GM19193 (cell line): ENCODE measurements around the gene COX10.

Experiments used
- POLR2A ChIP-seq: IDR thresholded peaks from 4 replicates; pipeline ENCODE4 v1.6.1; 2011; ENCODE audit not compliant: insufficient read depth, insufficient read length; ENCODE audit errors: extremely low read depth

Gene COX10

DNA sequence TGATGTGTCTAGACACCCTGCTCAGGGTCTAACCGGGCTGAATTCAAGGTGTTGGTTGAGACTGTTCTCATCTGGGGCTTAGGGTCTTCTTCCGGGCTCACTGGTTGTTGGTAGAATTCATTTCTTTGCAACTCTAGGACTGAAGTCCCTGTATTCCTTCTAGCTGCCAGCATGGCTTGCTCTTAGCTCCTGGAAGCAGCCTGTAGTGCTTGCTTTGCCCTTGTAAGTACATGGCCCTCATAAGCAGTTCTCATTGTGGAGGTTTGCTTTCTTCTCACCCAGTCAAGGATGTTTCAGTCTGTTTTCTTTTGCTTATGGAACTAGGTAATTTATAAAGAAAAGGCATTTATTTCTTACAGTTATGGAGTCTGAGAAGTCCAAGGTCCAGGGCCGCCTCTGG lies 26.3 kb downstream of the COX10 start:
- TF ChIP-seq POLR2A = no peak

- TF ChIP-seq POLR2A = no peak
These were observed 28.9 kb downstream of the COX10 start for GRCh38 chr17:14098246-14098645.

GRCh38 chr17:14101976-14102375 lies 32.7 kb downstream of the COX10 start:
- TF ChIP-seq POLR2A = no peak

GRCh38 chr17:14103836-14104235 lies 34.5 kb downstream of the COX10 start:
- TF ChIP-seq POLR2A = no peak

DNA sequence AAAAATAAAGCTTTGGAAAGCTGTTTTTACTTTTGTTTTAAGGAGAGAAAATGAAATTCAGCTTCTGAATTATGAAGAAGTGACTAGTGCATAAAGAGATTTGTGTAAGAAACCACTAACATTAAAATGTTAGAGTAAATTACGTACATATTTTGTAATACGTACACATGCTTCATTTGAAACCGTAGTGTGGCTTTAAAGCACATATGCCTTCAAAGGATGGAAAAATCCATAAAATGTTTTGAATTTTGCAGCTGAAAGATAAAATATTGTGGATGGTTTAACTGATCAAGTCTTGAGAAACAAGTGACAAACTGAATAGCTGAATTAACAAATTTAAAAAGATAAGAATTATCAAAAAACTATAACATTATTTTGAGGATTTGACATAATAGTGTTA lies 35.4 kb downstream of the COX10 start:
- TF ChIP-seq POLR2A = no peak

DNA sequence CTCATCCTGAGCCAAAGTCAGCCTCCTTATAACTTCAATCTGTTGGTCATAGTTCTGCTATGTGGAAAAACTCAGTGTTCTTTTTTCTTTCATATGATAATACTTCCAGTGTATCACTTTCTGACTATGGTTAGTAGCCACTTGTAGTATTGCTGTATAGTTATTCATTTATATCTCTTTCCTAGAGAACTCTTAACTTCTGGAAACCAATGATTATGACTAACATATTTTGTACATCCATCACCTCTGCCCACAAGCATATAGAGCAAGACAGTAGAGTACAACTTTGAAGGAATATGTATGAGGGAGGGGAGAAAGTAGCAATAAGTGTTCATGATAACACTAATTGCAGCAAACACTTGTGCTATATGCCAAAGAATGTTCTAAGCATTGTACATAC lies 38.6 kb downstream of the COX10 start:
- no peak for TF ChIP-seq POLR2A

DNA sequence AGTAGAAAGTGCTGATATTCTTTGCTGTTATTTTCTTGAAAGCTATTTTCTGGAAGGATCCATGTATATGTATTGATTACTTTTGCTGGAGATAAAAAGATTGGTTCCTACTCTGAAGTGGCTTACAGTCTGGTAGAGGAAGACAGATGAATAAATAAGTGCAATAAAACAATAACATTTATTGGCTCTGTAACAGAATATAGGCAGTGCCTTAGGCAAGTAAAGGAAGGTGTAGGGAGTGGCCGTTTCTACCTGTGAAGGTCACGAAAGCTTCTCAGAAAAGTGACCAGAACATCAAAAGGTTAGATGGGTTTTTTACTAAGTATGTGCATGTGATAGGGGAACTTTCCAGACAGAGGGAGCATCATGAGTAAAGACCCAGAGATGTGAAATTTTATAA lies 43.1 kb downstream of the COX10 start:
- no peak for TF ChIP-seq POLR2A

DNA sequence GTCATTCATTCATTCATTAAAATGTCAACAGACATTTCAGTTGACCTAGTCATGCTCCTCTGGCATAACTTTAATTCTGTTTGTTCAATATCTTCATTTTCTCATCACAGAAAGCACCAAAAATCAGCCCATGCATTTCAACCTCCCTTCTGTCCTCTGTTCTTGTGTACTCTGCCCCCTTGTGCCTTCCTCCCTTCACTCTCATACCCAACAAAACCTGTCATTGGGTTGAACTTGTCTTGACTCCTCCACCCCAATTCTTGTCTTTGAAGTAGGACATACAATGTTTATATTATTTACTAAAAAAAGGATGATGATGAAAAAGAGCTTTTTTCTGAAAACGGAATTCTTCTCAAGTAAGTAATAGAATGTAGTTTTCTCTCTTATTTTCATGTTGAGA lies 43.8 kb downstream of the COX10 start:
- no peak for TF ChIP-seq POLR2A

- TF ChIP-seq POLR2A = no peak
These were observed 47.1 kb downstream of the COX10 start for GRCh38 chr17:14116263-14117024.

GRCh38 chr17:14118951-14119350 lies 49.6 kb downstream of the COX10 start:
- no peak for TF ChIP-seq POLR2A

DNA sequence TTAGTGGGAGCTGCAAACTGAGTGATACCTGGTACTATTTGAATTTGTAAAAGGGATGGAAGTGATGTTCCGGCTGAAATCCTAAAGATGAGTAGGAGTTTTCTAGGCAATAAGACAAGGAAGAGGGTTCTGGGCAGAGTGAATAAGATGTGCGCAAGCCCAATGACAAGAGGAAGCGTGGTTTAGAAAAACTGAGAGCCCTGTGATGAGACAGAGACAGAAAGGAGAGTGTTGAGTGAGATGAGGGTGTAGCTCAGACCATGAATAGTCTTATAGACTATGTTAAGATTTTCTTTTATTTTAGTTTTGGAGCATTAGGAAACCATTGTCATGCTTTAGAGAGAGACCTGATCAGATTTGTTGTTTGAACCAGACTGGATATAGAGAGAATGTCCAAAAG lies 50.2 kb downstream of the COX10 start:
- TF ChIP-seq POLR2A = no peak

DNA sequence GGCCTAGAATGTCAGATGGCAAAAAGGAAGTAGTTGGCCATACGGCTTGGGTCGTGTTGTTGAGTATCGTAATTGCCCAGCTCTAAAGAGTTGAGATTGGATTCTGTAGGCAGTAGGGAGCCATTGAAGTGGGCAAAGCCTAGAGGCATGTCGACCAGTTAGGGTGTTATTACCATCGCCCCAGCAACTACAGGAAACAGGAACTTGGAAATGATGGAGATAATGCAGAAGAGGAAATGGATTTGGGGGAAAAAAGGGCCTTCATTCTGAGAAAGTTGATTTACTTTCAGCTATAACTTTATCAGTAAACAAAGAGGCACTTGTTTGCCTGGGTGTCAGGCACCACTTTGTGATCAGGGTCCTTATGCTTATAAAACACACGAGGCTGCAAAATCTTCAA lies 52.6 kb downstream of the COX10 start:
- TF ChIP-seq POLR2A = no peak

DNA sequence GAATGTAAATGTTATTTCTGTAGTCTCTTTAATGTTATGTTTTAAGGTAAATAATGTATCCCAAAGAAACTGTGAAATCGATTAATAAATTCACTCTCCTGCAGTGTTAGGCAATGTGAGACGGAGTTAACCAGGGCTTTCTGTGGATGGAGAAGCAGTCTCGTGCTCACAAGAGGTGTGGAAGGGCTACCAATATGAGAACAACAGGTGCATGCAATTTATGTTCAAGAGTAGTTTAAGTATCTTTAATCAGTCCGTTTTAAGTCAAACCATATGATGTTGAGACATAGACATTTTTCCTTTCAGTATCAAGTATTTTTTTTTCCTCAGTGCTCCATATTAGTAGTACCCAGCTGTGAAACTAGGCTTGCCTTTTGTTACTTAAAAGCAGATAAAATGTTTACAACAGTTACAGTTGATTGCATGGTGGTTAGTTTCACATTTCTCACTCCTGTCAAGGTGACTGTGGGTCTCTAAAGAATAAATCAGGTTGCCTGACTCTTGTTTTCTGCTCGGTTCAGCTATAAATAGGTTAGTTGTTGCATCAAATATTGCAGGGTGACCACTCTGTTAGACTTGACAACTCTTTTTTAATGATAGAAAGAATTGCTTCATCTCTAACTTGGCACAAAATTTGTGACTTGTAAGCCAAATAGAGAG lies 54.4 kb downstream of the COX10 start:
- no peak for TF ChIP-seq POLR2A

DNA sequence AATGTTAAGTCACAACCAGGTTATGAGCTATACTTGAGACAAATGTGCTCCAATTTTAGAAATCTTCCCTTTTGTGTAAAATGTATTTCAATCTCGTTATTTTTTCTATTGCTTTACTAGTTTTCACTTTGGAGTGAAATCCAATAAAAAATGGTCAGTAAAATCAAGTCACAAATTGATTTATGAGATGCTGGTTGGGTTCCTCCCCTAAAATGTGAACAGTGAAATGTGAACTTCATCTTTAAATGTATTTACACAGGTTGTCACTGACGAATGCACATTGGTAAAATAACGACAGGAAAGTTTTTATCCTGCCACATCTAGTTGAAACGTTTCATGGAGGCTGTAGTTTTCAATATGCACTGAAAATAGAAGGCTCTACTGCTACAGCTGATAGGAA lies 55.5 kb downstream of the COX10 start:
- TF ChIP-seq POLR2A = no peak

DNA sequence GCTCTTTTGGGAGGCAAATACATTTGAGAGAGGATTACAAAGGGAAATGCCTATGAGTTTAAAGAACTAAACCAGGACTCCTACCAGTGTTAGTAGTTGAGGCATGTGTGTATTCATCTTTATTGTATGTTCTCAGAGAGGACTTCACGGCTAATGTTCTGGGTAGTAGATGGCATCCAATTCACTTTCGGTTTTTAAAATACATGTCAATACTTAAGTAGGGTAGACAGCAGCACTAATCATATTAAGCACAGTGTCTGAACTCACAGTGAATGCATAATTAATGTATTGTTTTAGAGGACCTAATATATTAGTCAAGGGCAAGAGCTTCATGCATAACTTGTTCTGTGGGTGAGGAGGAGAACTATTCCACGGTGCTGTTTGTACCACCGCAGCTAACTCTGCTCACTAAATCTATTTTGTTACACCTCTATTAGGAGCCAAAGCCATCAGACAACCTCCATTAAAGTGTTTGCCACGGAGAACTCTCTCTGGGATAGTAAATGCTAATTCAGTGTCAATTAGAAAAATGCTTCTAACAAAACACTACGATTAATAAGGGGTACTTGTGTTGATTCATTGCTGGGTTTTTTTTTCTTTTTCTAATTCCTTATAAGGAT lies 56.3 kb downstream of the COX10 start:
- no peak for TF ChIP-seq POLR2A

DNA sequence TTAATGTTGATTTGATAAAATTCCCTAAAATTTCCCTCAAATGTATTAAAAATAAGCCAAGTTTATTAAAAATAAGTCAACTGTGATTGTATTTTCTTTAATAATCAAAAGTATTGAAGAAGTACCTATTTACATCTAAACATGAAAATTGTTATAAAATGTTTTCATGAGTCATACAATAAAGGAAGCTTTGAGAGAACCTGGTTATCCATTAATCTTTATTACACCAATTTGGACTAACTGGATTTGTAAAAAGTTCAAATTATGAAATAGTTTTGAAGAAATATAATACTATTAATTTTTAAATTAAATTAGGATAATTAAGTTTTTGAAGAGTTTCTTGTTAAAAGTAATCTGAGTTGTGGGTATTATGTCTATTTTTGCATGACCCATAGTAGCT lies 63.8 kb downstream of the COX10 start:
- TF ChIP-seq POLR2A = no peak
